Measurements from ENCODE around the gene PPP2R5C. TPM values are rescaled to one million over a fixed set of nuclear protein-coding genes. Genes with fewer than 3 reads are reported as not detected.

Gene PPP2R5C
- total and polyA plus RNA-seq, 2 of the 4 experiments (the other 2 are of a cell fraction): 65.9 to 78.7 TPM

- intact Hi-C loops (cut with micrococcal nuclease) (no loop called here), in situ Hi-C loops (cut with MboI; ENCODE audit: low sequenced_read_pairs) (no loop called here), dilution Hi-C loops (cut with HindIII; ENCODE audit: low sequenced_read_pairs, unreplicated experiment) (no loop called here)
- no peak overlapping the region for H2BK120ac ChIP-seq (ENCODE audit: low read depth, low read length)
- no peak overlapping the region for H2BK15ac ChIP-seq (ENCODE audit: low read depth, low read length)
- 0 out of 2 replicates have a peak overlapping the region, but pooled peaks have one; percentile 46 for H3K9ac ChIP-seq (ENCODE audit: low read depth, low read length)
- peaks cover 28% of the 10 kb centered on the region for H3K27me3 ChIP-seq (ENCODE audit: control insufficient read depth, insufficient read depth, low read length)
- peaks cover 27% of the 10 kb centered on the region for H4K20me1 ChIP-seq (ENCODE audit: insufficient read depth, low read length)
- H4K8ac ChIP-seq (ENCODE audit: low read depth in 2 of 2, low read length in 2 of 2): no peak overlapping the region
- H2AK5ac ChIP-seq (ENCODE audit: low read depth, low read length): no peak overlapping the region
- H3K4me2 ChIP-seq (ENCODE audit: low read depth, low read length): peak overlapping the region; percentile 95
- 0% methylated on average over 25 of the region's 67 CpGs; no CpG with 5 or more reads in 1 of the 2 experiments for WGBS, 2 experiments (ENCODE audit: extremely low coverage in 2 of 2, insufficient read length in 1 of 2)
- H2BK5ac ChIP-seq (ENCODE audit: low read depth, low read length, poor library complexity, severe bottlenecking): no peak overlapping the region
- no peak overlapping the region for H3K23ac ChIP-seq (ENCODE audit: low read depth, low read length)
- H3K14ac ChIP-seq (replicated peaks; ENCODE audit: low read depth, low read length): no peak overlapping the region
- no peak overlapping the region for H3K18ac ChIP-seq (ENCODE audit: low read depth, low read length)
- H3K4ac ChIP-seq (ENCODE audit: low read depth, low read length): no peak overlapping the region
- peak; percentile 83 for ATAC-seq (ENCODE audit: low read depth)
- no peaks in the 10 kb centered on the region for H3K79me1 ChIP-seq (ENCODE audit: low read depth in 1 of 2, low read length in 2 of 2)
- POLR2A ChIA-PET (ENCODE audit: unreplicated experiment): no interaction called here
- peaks cover 2% of the 10 kb centered on the region; the same call in 1 of the 2 replicates for H3K4me1 ChIP-seq (ENCODE audit: control insufficient read depth, insufficient read depth, low read length)
- no peak overlapping the region for H3K27ac ChIP-seq (ENCODE audit: insufficient read depth, low read length)
- H2AK9ac ChIP-seq (replicated peaks; ENCODE audit: low read depth, low read length, poor library complexity): peak overlapping the region; percentile 28
- no peak overlapping the region for H3K56ac ChIP-seq (ENCODE audit: extremely low read depth, insufficient read depth, low read length)
- peak overlapping the region; percentile 84 for H2AFZ ChIP-seq (replicated peaks; ENCODE audit: low read length, poor library complexity)
- no peak overlapping the region for H2BK20ac ChIP-seq (ENCODE audit: low read depth, low read length)
- H3K9me1 ChIP-seq (ENCODE audit: insufficient read depth, low read length): no peaks in the 10 kb centered on the region
- no peak for DNase-seq
- H4K5ac ChIP-seq (ENCODE audit: low read depth, low read length): no peak overlapping the region
- no TSS peak for BruUV-seq (replicated peaks)
- H4K91ac ChIP-seq (ENCODE audit: insufficient read depth, low read depth, low read length): no peak overlapping the region
- H3K4me3 ChIP-seq (ENCODE audit: insufficient read depth, low read depth, low read length): peak overlapping the region; percentile 51
- CTCF ChIA-PET: no interaction called here
- H3K36me3 ChIP-seq (ENCODE audit: control insufficient read depth, insufficient read depth, low read length): no peaks in the 10 kb centered on the region
- no peaks in the 10 kb centered on the region for H3K9me3 ChIP-seq (ENCODE audit: control insufficient read depth, insufficient read depth, low read length)
- TF ChIP-seq SMC3 (IDR thresholded peaks at IDR 0.05; ENCODE audit: low read depth, low read length) (no peak), MXI1 (IDR thresholded peaks at IDR 0.05; ENCODE audit: borderline replicate concordance, low read depth, low read length) (no peak), RFX5 (IDR thresholded peaks at IDR 0.05; ENCODE audit: low read depth, low read length) (no peak), CHD1 (IDR thresholded peaks at IDR 0.05; ENCODE audit: low read depth, low read length) (no peak), MAFK (IDR thresholded peaks at IDR 0.05; ENCODE audit: low read depth, low read length) (no peak), NFE2L2 (IDR thresholded peaks at IDR 0.05; ENCODE audit: low read depth, low read length) (no peak), MAZ (IDR thresholded peaks at IDR 0.05; ENCODE audit: borderline replicate concordance, low read depth, low read length) (no peak), RAD21 (IDR thresholded peaks at IDR 0.05; ENCODE audit: low read length) (no peak), POLR2A (IDR thresholded peaks at IDR 0.05; ENCODE audit: low read depth, low read length) (no peak), CEBPB (IDR thresholded peaks at IDR 0.05; ENCODE audit: low read depth, low read length) (no peak), FOS (IDR thresholded peaks at IDR 0.05; ENCODE audit: low read depth, low read length) (no peak), CTCF (conservative IDR thresholded peaks at IDR 0.05; ENCODE audit: low read depth, low read length) (no peak), BHLHE40 (IDR thresholded peaks at IDR 0.05; ENCODE audit: low read depth, low read length) (no peak), ELK1 (IDR thresholded peaks at IDR 0.05; ENCODE audit: borderline replicate concordance, low read depth, low read length) (no peak)
- TF ChIP-seq, protein P1, sequence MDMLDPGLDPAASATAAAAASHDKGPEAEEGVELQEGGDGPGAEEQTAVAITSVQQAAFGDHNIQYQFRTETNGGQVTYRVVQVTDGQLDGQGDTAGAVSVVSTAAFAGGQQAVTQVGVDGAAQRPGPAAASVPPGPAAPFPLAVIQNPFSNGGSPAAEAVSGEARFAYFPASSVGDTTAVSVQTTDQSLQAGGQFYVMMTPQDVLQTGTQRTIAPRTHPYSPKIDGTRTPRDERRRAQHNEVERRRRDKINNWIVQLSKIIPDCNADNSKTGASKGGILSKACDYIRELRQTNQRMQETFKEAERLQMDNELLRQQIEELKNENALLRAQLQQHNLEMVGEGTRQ (IDR thresholded peaks at IDR 0.05; ENCODE audit: low read depth, low read length): no peak
These were observed 19.9 kb downstream of the PPP2R5C start for GRCh38 chr14:101781240-101782061.
